Cardiac muscle cell (in vitro differentiated cells and primary cell): ENCODE measurements around the gene RAB7A. TPM values are rescaled to one million over a fixed set of nuclear protein-coding genes. Genes with fewer than 3 reads are reported as not detected.
A peak's percentile ranks its signal among the peaks of the same experiment; 100 is the strongest.

ENCODE experiments used
- DNase-seq, 2 donors: peaks; one replicate each; pipeline versions ENCODE4 v3.0.0 to v3.0.0-alpha.2; 2010 to 2017; ENCODE audit warnings: low read depth in 1 of 2, low spot score in 1 of 2
- H3K27ac ChIP-seq: fragments of 200-600 bp; sonication (generic); 2 replicates; pipeline ENCODE4 v1.5.1; 2016
- H3K27me3 ChIP-seq: fragments of 200-600 bp; sonication (generic); 2 replicates; pipeline ENCODE4 v1.6.0; 2016; ENCODE audit warnings: control low read depth
- H3K36me3 ChIP-seq: fragments of 200-600 bp; sonication (generic); 2 replicates; pipeline ENCODE4 v1.5.1; 2016; ENCODE audit warnings: control low read depth
- H3K4me1 ChIP-seq: fragments of 200-600 bp; sonication (generic); 2 replicates; pipeline ENCODE4 v1.8.1; 2017; ENCODE audit warnings: low read depth, mild to moderate bottlenecking, mixed run types
- H3K4me3 ChIP-seq: fragments of 200-600 bp; sonication (generic); 2 replicates; pipeline ENCODE4 v1.5.1; 2016; ENCODE audit warnings: mild to moderate bottlenecking
- H3K9me3 ChIP-seq: fragments of 200-600 bp; sonication (generic); 2 replicates; pipeline ENCODE4 v1.5.1; 2017; ENCODE audit warnings: low read depth, mild to moderate bottlenecking, control low read depth
- polyA plus RNA-seq: library from polyadenylated mRNA; unstranded; fragments of >200 nt; fragmentation: Nextera tagmentation; extraction: Ambion mirVana; gene quantifications from 2 replicates; pipeline ENCODE4 v1.2.1, GENCODE V29; 2016
- total RNA-seq: library from RNA; depleted of rRNA; stranded (reverse); fragments of >200 nt; gene quantifications from 2 replicates; pipeline ENCODE4 v1.2.3, GENCODE V29; 2016
- TF ChIP-seq, protein P1 (sequence below): IDR thresholded peaks from 2 replicates; pipeline ENCODE4 v1.5.1; 2012; ENCODE audit warnings: low read depth, mild to moderate bottlenecking, low read length

RAB7A gene
- total and polyA plus RNA-seq, 2 experiments from 2014 or later, result 62.3 to 189 TPM

- Histone ChIP-seq H3K27ac (no peak overlapping the region), H3K4me3 (no peak overlapping the region), H3K9me3 (no peaks in the 10 kb centered on the region), H3K36me3 (no peaks in the 10 kb centered on the region), H3K27me3 (no peaks in the 10 kb centered on the region), H3K4me1 (peaks cover 32% of the 10 kb centered on the region)
- DNase-seq, result no peak
- TF ChIP-seq, protein P1, sequence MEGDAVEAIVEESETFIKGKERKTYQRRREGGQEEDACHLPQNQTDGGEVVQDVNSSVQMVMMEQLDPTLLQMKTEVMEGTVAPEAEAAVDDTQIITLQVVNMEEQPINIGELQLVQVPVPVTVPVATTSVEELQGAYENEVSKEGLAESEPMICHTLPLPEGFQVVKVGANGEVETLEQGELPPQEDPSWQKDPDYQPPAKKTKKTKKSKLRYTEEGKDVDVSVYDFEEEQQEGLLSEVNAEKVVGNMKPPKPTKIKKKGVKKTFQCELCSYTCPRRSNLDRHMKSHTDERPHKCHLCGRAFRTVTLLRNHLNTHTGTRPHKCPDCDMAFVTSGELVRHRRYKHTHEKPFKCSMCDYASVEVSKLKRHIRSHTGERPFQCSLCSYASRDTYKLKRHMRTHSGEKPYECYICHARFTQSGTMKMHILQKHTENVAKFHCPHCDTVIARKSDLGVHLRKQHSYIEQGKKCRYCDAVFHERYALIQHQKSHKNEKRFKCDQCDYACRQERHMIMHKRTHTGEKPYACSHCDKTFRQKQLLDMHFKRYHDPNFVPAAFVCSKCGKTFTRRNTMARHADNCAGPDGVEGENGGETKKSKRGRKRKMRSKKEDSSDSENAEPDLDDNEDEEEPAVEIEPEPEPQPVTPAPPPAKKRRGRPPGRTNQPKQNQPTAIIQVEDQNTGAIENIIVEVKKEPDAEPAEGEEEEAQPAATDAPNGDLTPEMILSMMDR, result no peak
Observed at GRCh38 chr3:128818186-128818787, 92.3 kb downstream of the RAB7A start.

DNA sequence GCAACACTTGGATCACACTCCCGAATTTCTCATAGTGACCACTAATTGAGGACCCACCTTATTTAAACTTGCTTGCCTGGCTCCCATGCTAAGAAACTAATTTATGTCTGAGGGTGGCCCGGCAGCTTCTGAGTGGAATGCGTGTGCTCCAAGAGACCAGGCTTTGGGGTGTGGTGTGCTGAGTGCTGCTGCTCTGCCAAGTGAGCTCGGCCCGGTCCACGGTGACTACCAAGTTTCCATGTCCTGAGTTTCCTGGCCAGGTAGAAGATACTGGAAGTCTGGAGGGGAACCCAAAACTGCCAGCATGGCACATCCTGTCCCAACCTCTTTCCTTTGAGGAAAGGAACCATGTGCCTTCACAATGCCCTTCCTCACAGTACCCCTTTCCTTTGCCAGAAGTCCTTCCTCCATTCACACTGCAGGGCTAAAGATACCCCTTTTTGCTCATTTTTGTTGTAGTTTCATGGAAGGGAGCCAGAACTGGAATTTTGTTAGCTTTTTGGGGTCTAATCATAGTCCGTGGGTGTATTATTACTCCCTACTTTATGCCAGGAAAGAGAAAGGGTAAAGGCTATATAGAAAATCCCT, 94.4 kb downstream of the RAB7A start:
- TF ChIP-seq, protein P1, result no peak
- H3K27me3 ChIP-seq, result no peaks in the 10 kb centered on the region

DNA sequence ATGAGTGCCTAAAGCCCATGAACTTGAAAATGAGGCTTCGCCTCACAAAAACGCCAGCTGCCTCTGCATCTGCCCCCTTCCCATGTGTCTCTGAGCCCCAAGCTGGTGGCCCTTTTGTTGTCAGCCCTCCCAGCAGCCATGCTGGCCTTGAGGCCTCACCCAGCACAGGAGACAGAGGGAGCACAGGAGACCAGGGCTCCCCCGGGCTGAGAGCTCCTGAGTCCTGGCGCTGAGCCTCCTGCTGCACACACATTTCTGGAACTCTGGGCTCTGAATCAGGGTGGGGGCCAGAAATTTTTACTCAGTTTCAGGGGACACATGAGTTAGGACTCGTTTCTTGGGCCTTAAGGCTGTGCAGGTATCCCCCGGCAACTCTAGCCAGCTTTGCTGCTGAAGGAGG, 97.0 kb downstream of the RAB7A start:
- no peak for DNase-seq
- Histone ChIP-seq H3K4me3 (no peak overlapping the region), H3K4me1 (no peaks in the 10 kb centered on the region), H3K27me3 (no peaks in the 10 kb centered on the region), H3K27ac (no peak overlapping the region), H3K9me3 (no peaks in the 10 kb centered on the region), H3K36me3 (no peaks in the 10 kb centered on the region)
- TF ChIP-seq, protein P1, result no peak

More for the DNA sequence above, 94.4 kb downstream of the RAB7A start:
- Histone ChIP-seq H3K4me1 (peaks cover 12% of the 10 kb centered on the region), H3K9me3 (no peaks in the 10 kb centered on the region), H3K27ac (no peak overlapping the region), H3K36me3 (no peaks in the 10 kb centered on the region), H3K4me3 (no peak overlapping the region)
- DNase-seq, result no peak

- DNase-seq, result no peak
- no peaks in the 10 kb centered on the region for H3K36me3 ChIP-seq
- H3K9me3 ChIP-seq, result no peaks in the 10 kb centered on the region
- H3K4me1 ChIP-seq, result peaks cover 4% of the 10 kb centered on the region
- TF ChIP-seq, protein P1, result no peak
- H3K27ac ChIP-seq, result peak overlapping the region; percentile 36
- no peaks in the 10 kb centered on the region for H3K27me3 ChIP-seq
- H3K4me3 ChIP-seq, result no peak overlapping the region
Observed at GRCh38 chr3:128823631-128824030, 97.6 kb downstream of the RAB7A start.

GRCh38 chr3:128824132-128824850, 98.3 kb downstream of the RAB7A start:
- Histone ChIP-seq H3K4me1 (peaks cover 9% of the 10 kb centered on the region), H3K36me3 (no peaks in the 10 kb centered on the region), H3K27ac (peak overlapping the region; percentile 36), H3K27me3 (no peaks in the 10 kb centered on the region), H3K9me3 (no peaks in the 10 kb centered on the region), H3K4me3 (no peak overlapping the region)
- TF ChIP-seq, protein P1, result no peak
- DNase-seq, result no peak
